Spleen (tissue), 11 donors: Measurements from ENCODE around the gene HSF2. TPM values are rescaled to one million over a fixed set of nuclear protein-coding genes. Genes with fewer than 3 reads are reported as not detected.

Source experiments
- DNase-seq: peaks from one replicate; pipeline ENCODE4 v3.0.0-alpha.2; 2020
- H3K27ac ChIP-seq, 8 donors: fragments of 200-600 bp; sonication (generic) in 7 of 8; 1 replicate in 4 of 8; 2 replicates in 4 of 8; pipeline versions ENCODE4 v1.5.0 to v1.8.0; 2016 to 2021; ENCODE audit warnings: inconsistent platforms in 4 of 8, mild to moderate bottlenecking in 4 of 8, moderate library complexity in 1 of 8
- H3K27me3 ChIP-seq, 7 donors: fragments of 200-600 bp; sonication (generic) in 6 of 7; replicated peaks in 1 of 7; 1 replicate in 4 of 7; 2 replicates in 3 of 7; pipeline versions ENCODE4 v1.5.0 to v1.8.0; 2016 to 2021; ENCODE audit warnings: inconsistent platforms in 3 of 7, mild to moderate bottlenecking in 1 of 7
- H3K36me3 ChIP-seq, 6 donors: fragments of 200-600 bp; sonication (generic) in 5 of 6; 1 replicate in 4 of 6; 2 replicates in 2 of 6; pipeline versions ENCODE4 v1.5.0 to v1.8.0; 2016 to 2021; ENCODE audit warnings: inconsistent platforms in 2 of 6
- H3K4me1 ChIP-seq, 6 donors: fragments of 200-600 bp; sonication (generic) in 5 of 6; 1 replicate in 3 of 6; 2 replicates in 3 of 6; pipeline versions ENCODE4 v1.5.0 to v1.8.0; 2016 to 2021; ENCODE audit warnings: inconsistent platforms in 3 of 6
- H3K4me3 ChIP-seq, 8 donors: fragments of 200-600 bp; sonication (generic) in 7 of 8; 1 replicate in 4 of 8; 2 replicates in 4 of 8; pipeline versions ENCODE4 v1.5.0 to v1.8.0; 2016 to 2021; ENCODE audit warnings: inconsistent platforms in 4 of 8, mild to moderate bottlenecking in 4 of 8, moderate library complexity in 2 of 8
- H3K9me3 ChIP-seq, 8 donors: fragments of 200-600 bp; sonication (generic) in 7 of 8; 1 replicate in 4 of 8; 2 replicates in 4 of 8; pipeline versions ENCODE4 v1.5.0 to v1.8.0; 2016 to 2021; ENCODE audit warnings: inconsistent platforms in 4 of 8
- POLR2A ChIP-seq, 3 donors: fragments of 450-650 bp; IDR thresholded peaks; one replicate each; pipeline ENCODE4 v1.5.1; 2017; ENCODE audit warnings: antibody characterized with exemption in 3 of 3, mild to moderate bottlenecking in 1 of 3
- POLR2AphosphoS5 ChIP-seq, 3 donors: sonication (generic); formaldehyde crosslinking; IDR thresholded peaks; one replicate each; pipeline ENCODE4 v1.5.1; 2017; ENCODE audit warnings: antibody characterized with exemption in 3 of 3
- WGBS, 5 donors: extraction: QIAGEN DNeasy Blood & Tissue Kit in 3 of 5; methylation state at CpG; one replicate each; pipeline versions ENCODE4 v1.1.5 to v1.1.7; 2013 to 2018; 5-methylcytosine and 5-hydroxymethylcytosine counted together
- intact Hi-C: fragments of 100-400 bp; cut with DNase I; formaldehyde crosslinking; loops from one replicate; pipeline ENCODE4 v1.15.0; 2023; ENCODE audit warnings: low total_unique reads
- polyA plus RNA-seq, 3 donors: library from polyadenylated mRNA; stranded (reverse); fragments of 200-250 nt; gene quantifications; one replicate each; pipeline ENCODE4 v1.2.1, GENCODE V29; 2013
- total RNA-seq, 7 donors: library from RNA; depleted of rRNA in 3 of 7; stranded (reverse); fragments of >200 nt in 3 of 7; fragmentation: NEBNext Ultra II Directional in 4 of 7; extraction: Animal tissue kit (Norgen Biotek cat#: 25700) in 4 of 7; gene quantifications; one replicate each; pipeline versions ENCODE4 v1.1.0 to v1.2.1, GENCODE V29; 2016 to 2021
- TF ChIP-seq, protein P1 (sequence below), 11 experiments: fragments of 200-600 bp in 7 of 11; fragments of 450-650 bp in 4 of 11; sonication (generic) in 4 of 11; IDR thresholded peaks in 8 of 11; conservative IDR thresholded peaks in 3 of 11; 1 replicate in 7 of 11; 2 replicates in 4 of 11; pipeline versions ENCODE4 v1.4.0 to v1.8.0; 2016 to 2021; ENCODE audit warnings: antibody characterized with exemption in 11 of 11, inconsistent platforms in 4 of 11, mild to moderate bottlenecking in 1 of 11
- donor health status: healthy with polysubstance abuse.
- donor health status: DM: no; HTN: no; CAD: no; lungs with moderate emphysema.
- donor health status: DM: no; HTN: no; CAD: no.
- donor health status: Bipolar disorder and iron deficiency.
- donor health status: healthy.
- donor health status: DM: no; HTN: no; CAD: no.
- donor health status: DM: yes; HTN: yes; CAD: no.

The HSF2 gene
- total and polyA plus RNA-seq, 10 donors = 7.5 to 18.2 (median 10.6) TPM

DNA sequence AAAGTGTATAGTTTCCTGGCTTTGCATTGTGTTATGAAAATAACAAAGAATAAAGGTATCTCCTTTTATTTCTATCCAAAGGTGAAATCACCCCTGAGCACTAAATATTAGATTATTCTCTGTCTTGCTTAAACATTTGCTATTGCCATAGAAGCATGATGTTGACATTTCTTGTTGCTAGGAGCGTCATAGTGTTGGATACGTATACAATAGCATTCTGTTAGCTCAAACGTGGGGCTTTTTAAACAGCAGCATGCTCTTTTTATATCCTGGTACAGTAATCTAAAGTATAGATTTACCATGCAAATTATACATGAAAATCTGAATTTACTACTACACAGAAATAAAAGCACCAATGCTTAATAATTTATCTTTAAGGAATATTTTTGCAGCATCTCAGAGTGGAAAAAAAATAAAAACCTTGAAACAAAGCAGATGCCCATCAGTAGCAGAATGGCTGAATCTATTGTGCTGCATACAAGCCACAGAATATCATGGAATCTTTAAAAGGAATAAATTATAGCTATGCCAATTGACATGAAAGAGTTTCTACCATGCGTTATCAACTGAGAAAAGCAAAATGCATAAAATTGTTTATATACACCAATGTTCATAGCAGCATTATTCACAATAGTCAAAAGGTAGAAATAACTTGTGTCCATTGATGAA is 9.6 kb upstream of the HSF2 start:
- Histone ChIP-seq H3K4me3 (no peak overlapping the region), H3K9me3 (no peaks in the 10 kb centered on the region), H3K36me3 (no peaks in the 10 kb centered on the region), H3K4me1 (no peaks in the 10 kb centered on the region), H3K27ac (no peak overlapping the region), H3K27me3 (peaks cover 0 to 5% (median 0%) of the 10 kb centered on the region in 7 donors)
- TF ChIP-seq, protein P1, sequence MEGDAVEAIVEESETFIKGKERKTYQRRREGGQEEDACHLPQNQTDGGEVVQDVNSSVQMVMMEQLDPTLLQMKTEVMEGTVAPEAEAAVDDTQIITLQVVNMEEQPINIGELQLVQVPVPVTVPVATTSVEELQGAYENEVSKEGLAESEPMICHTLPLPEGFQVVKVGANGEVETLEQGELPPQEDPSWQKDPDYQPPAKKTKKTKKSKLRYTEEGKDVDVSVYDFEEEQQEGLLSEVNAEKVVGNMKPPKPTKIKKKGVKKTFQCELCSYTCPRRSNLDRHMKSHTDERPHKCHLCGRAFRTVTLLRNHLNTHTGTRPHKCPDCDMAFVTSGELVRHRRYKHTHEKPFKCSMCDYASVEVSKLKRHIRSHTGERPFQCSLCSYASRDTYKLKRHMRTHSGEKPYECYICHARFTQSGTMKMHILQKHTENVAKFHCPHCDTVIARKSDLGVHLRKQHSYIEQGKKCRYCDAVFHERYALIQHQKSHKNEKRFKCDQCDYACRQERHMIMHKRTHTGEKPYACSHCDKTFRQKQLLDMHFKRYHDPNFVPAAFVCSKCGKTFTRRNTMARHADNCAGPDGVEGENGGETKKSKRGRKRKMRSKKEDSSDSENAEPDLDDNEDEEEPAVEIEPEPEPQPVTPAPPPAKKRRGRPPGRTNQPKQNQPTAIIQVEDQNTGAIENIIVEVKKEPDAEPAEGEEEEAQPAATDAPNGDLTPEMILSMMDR (IDR thresholded peaks at IDR 0.05 in 8 of 11, conservative IDR thresholded peaks at IDR 0.05 in 3 of 11) = no peak
- TF ChIP-seq POLR2A (IDR thresholded peaks at IDR 0.05) = no peak
- TF ChIP-seq POLR2AphosphoS5 (IDR thresholded peaks at IDR 0.05) = no peak
- WGBS, 5 donors = 74 to 84% (median 80%) methylated on average over 4 of the region's 4 CpGs
- intact Hi-C loops = no loop called here
- no peak for DNase-seq

DNA sequence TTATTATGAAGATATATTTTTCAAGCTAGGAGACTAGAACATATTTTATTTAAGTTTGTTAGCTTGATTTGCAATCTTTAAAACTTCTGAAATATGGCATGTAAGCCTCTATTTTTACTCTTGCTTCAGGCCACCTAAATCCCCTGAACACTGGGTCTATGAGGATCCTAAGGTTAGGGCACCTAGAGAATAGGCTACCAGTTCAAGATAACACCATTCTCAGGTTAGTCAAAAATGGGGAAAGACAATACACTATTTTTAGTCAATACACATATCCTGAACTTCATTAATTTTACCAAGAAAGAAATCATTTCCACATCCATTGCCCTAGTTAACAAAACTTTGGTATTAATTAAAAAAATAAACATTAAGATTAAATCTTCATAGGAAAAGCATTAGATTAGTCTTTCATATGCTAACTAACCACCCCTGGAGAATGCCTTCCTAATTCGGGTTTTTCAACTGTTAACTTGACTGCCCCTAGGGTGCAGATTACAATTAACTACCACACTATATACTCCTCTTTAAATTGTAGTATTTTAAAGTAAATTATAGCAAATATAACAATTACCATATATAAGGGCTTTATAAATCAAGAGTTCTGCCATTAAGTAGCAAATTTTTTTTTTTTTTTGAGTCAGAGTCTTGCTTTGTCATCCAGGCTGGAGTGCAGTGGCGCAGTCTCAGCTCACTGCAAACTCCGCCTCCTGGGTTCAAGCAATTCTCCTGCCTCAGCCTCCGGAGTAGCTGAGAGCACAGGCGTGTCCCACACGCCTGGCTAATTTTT is 6.7 kb upstream of the HSF2 start:
- Histone ChIP-seq H3K9me3 (no peaks in the 10 kb centered on the region), H3K27ac (no peak overlapping the region), H3K4me3 (no peak overlapping the region), H3K27me3 (peaks cover 0 to 5% (median 0%) of the 10 kb centered on the region in 7 donors), H3K4me1 (no peaks in the 10 kb centered on the region), H3K36me3 (no peaks in the 10 kb centered on the region)
- no peak for DNase-seq
- intact Hi-C loops = no loop called here
- TF ChIP-seq, protein P1 (IDR thresholded peaks at IDR 0.05 in 8 of 11, conservative IDR thresholded peaks at IDR 0.05 in 3 of 11) = no peak
- TF ChIP-seq POLR2A (IDR thresholded peaks at IDR 0.05) (no peak), POLR2AphosphoS5 (IDR thresholded peaks at IDR 0.05) (no peak)
- 75 to 89% (median 81%) methylated on average over 6 of the region's 6 CpGs for WGBS, 5 donors

DNA sequence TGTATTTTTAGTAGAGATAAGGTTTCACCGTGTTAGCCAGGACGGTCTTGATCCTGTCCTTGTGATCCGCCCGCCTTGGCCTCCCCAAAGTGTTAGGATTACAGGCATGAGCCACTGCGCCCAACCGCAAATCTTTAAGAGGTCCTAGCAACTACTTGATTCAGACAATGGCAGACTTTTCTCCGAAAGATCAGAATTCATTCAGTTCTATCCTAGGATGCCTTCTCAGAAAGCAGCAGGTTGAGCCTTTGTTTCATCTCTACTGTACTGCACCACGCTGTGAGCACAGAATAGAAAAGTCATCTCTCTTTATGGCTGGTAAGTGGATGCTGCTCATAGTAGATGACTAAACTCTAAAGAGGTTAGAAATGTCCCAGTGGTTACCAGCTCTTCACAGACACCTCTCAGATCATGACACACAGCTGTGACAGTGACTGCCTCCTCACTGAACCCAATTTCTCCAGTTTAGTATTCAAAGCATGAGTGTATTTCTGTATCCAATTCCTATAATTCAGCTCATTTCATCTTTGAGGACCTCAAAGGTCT is 6.0 kb upstream of the HSF2 start:
- H3K4me1 ChIP-seq = no peaks in the 10 kb centered on the region
- no peak overlapping the region for H3K27ac ChIP-seq
- DNase-seq = no peak
- no peak overlapping the region for H3K4me3 ChIP-seq
- TF ChIP-seq POLR2AphosphoS5 (IDR thresholded peaks at IDR 0.05) = no peak
- no peak for TF ChIP-seq POLR2A (IDR thresholded peaks at IDR 0.05)
- TF ChIP-seq, protein P1 (IDR thresholded peaks at IDR 0.05 in 8 of 11, conservative IDR thresholded peaks at IDR 0.05 in 3 of 11) = no peak
- no peaks in the 10 kb centered on the region for H3K9me3 ChIP-seq
- intact Hi-C loops = no loop called here
- no peaks in the 10 kb centered on the region for H3K36me3 ChIP-seq
- WGBS, 5 donors = 52 to 81% (median 76%) methylated on average over 8 of the region's 8 CpGs
- peaks cover 0 to 5% (median 0%) of the 10 kb centered on the region in 7 donors for H3K27me3 ChIP-seq

DNA sequence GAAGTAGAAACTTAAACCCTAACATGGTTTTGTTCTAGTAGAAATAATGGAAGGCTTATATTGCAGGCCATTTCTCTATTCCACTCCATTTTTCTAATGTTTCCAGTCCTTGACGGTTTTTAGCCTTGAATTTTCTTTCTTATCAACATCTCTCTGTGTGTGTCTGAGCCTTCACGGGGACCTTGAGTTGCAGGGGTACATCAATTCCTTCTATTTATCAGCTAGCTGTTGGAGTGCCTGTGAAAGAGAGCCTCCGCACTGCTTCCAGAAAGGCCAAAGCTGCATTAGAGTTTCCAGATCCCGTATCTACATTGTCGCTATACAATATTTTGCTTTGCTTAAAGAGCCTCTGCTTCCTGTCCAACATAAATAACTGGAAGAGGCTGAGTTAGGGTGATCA is 5.4 kb upstream of the HSF2 start:
- no peak for DNase-seq
- H3K4me1 ChIP-seq = peaks cover 0 to 5% (median 3%) of the 10 kb centered on the region in 6 donors
- H3K4me3 ChIP-seq = no peak overlapping the region
- H3K9me3 ChIP-seq = no peaks in the 10 kb centered on the region
- TF ChIP-seq POLR2AphosphoS5 (IDR thresholded peaks at IDR 0.05) = no peak
- H3K27me3 ChIP-seq = peaks cover 0 to 5% (median 0%) of the 10 kb centered on the region in 7 donors
- no peak overlapping the region for H3K27ac ChIP-seq
- WGBS, 5 donors = 72 to 87% (median 78%) methylated on average over 5 of the region's 5 CpGs
- H3K36me3 ChIP-seq = no peaks in the 10 kb centered on the region
- intact Hi-C loops = no loop called here
